Ovary (tissue), 9 donors: ENCODE results near the gene MAP1S. TPM values are rescaled to one million over a fixed set of nuclear protein-coding genes. Genes with fewer than 3 reads are reported as not detected.

Experiments used
- DNase-seq, 5 donors: peaks; one replicate each; pipeline ENCODE4 v3.0.0-alpha.2; 2019 to 2020
- H3K27ac ChIP-seq, 2 donors: fragments of 200-600 bp; one replicate each; pipeline versions ENCODE4 v1.5.1 to v1.8.0; 2019 to 2022
- H3K27me3 ChIP-seq: fragments of 200-600 bp; one replicate; pipeline ENCODE4 v1.8.0; 2022
- H3K36me3 ChIP-seq: fragments of 200-600 bp; sonication (generic); one replicate; pipeline ENCODE4 v1.5.1; 2019
- H3K4me1 ChIP-seq: one replicate; pipeline ENCODE4 v1.8.1; 2013; ENCODE audit warnings: mild to moderate bottlenecking, moderate library complexity; ENCODE audit not compliant: insufficient read depth
- H3K4me3 ChIP-seq: fragments of 200-600 bp; sonication (generic); one replicate; pipeline ENCODE4 v1.5.1; 2017
- H3K9me3 ChIP-seq, 2 donors: fragments of 200-600 bp in 1 of 2; sonication (generic) in 1 of 2; one replicate each; pipeline versions ENCODE4 v1.5.1 to v1.8.1; 2013 to 2019; ENCODE audit warnings: mild to moderate bottlenecking in 1 of 2, moderate library complexity in 1 of 2
- CTCF ChIP-seq, 3 donors: fragments of 450-650 bp in 2 of 3; fragments of 200-600 bp in 1 of 3; IDR thresholded peaks; one replicate each; pipeline versions ENCODE4 v1.5.1 to v1.8.0; 2016 to 2022; ENCODE audit warnings: antibody characterized with exemption in 3 of 3, mild to moderate bottlenecking in 1 of 3
- EP300 ChIP-seq: sonication (generic); formaldehyde crosslinking; IDR thresholded peaks from one replicate; pipeline ENCODE4 v1.6.1; 2017; ENCODE audit warnings: antibody characterized with exemption
- POLR2A ChIP-seq: fragments of 450-650 bp; IDR thresholded peaks from one replicate; pipeline ENCODE4 v1.6.1; 2017; ENCODE audit warnings: antibody characterized with exemption, mild to moderate bottlenecking, moderate library complexity
- WGBS, 3 donors: extraction: QIAGEN DNeasy Blood & Tissue Kit in 1 of 3; methylation state at CpG; one replicate each; pipeline versions ENCODE4 v1.1.5 to v1.1.7; 2013 to 2017; 5-methylcytosine and 5-hydroxymethylcytosine counted together
- intact Hi-C, 4 donors: fragments of 100-400 bp; cut with DNase I; formaldehyde crosslinking; loops; one replicate each; pipeline versions ENCODE4 v1.11.0 to v1.15.1; 2022 to 2023
- polyA plus RNA-seq, 2 donors: library from polyadenylated mRNA; stranded (reverse); fragments of 200-250 nt in 1 of 2; fragments of 350-450 nt in 1 of 2; fragmentation: Illumina TruSeq in 1 of 2; extraction: RNeasy Lipid Tissue Mini Kit (QIAGEN cat#74804) in 1 of 2; gene quantifications; one replicate each; pipeline ENCODE4 v1.2.3, GENCODE V29; 2013 to 2014
- total RNA-seq, 7 donors: library from RNA; depleted of rRNA in 2 of 7; stranded (reverse); fragments of >200 nt in 2 of 7; fragmentation: NEBNext Ultra II Directional in 3 of 7; extraction: Animal tissue kit (Norgen Biotek cat#: 25700) in 3 of 7; gene quantifications; one replicate each; pipeline versions ENCODE4 v1.1.0 to v1.2.4, GENCODE V29; 2016 to 2023
- donor health status: DM: no; HTN: no; CAD: no; lungs with moderate emphysema.
- donor health status: DM: no; HTN: no; CAD: no.
- donor health status: Bipolar disorder and iron deficiency.
- donor health status: DM: yes; HTN: yes; CAD: no.
- donor health status: DM: no; HTN: no; CAD: no.
- donor health status: DM: yes; HTN: yes; CAD: no.

Gene MAP1S
- total and polyA plus RNA-seq, 9 donors = 5.0 to 76.8 (median 58.8) TPM

- H3K4me1 ChIP-seq = peaks cover 3% of the 10 kb centered on the region
- intact Hi-C loops = no loop called here
- DNase-seq = no peak
- no peak overlapping the region for H3K27ac ChIP-seq
- no peak overlapping the region for H3K4me3 ChIP-seq
- H3K36me3 ChIP-seq = no peaks in the 10 kb centered on the region
- WGBS, 3 donors = 60 to 70% (median 67%) methylated on average over 5 of the region's 5 CpGs
- no peak for TF ChIP-seq CTCF (IDR thresholded peaks at IDR 0.05)
- no peak for TF ChIP-seq POLR2A
- no peak for TF ChIP-seq EP300
- H3K27me3 ChIP-seq = no peaks in the 10 kb centered on the region
- no peaks in the 10 kb centered on the region for H3K9me3 ChIP-seq
Observed at GRCh38 chr19:17758515-17758914, 39.2 kb downstream of the MAP1S start.

GRCh38 chr19:17761148-17761547 lies 41.9 kb downstream of the MAP1S start:
- Histone ChIP-seq H3K27ac (no peak overlapping the region), H3K4me1 (peaks cover 3% of the 10 kb centered on the region), H3K9me3 (no peaks in the 10 kb centered on the region), H3K27me3 (no peaks in the 10 kb centered on the region), H3K36me3 (no peaks in the 10 kb centered on the region), H3K4me3 (no peak overlapping the region)
- intact Hi-C loops = loop anchor here in 2 of 4 donors (10.0 kb wide), 1 partner anchor 156 kb away; no protein-coding TSS in a partner anchor
- TF ChIP-seq EP300 (no peak), POLR2A (no peak), CTCF (IDR thresholded peaks at IDR 0.05) (no peak)
- 79 to 92% (median 82%) methylated on average over 4 of the region's 4 CpGs for WGBS, 3 donors
- no peak for DNase-seq

- Histone ChIP-seq H3K4me3 (no peak overlapping the region), H3K9me3 (no peaks in the 10 kb centered on the region), H3K27ac (no peak overlapping the region), H3K4me1 (peaks cover 3% of the 10 kb centered on the region), H3K27me3 (no peaks in the 10 kb centered on the region), H3K36me3 (no peaks in the 10 kb centered on the region)
- WGBS, 3 donors = 64 to 77% (median 70%) methylated on average over 17 of the region's 17 CpGs
- no peak for DNase-seq
- TF ChIP-seq EP300 (no peak), CTCF (IDR thresholded peaks at IDR 0.05) (no peak), POLR2A (no peak)
- intact Hi-C loops = loop anchor here in 2 of 4 donors (2.0 to 10.0 kb wide), 2 partner anchors 64 to 158 kb away; no protein-coding TSS in a partner anchor
Observed at GRCh38 chr19:17762505-17763229, 43.4 kb downstream of the MAP1S start.

GRCh38 chr19:17764348-17764747 lies 45.1 kb downstream of the MAP1S start:
- H3K4me3 ChIP-seq = no peak overlapping the region
- H3K4me1 ChIP-seq = peaks cover 3% of the 10 kb centered on the region
- TF ChIP-seq POLR2A (no peak), CTCF (IDR thresholded peaks at IDR 0.05) (no peak), EP300 (no peak)
- no peak for DNase-seq
- WGBS, 3 donors = 83 to 89% (median 88%) methylated on average over 7 of the region's 7 CpGs
- H3K36me3 ChIP-seq = no peaks in the 10 kb centered on the region
- H3K27me3 ChIP-seq = no peaks in the 10 kb centered on the region
- no peaks in the 10 kb centered on the region for H3K9me3 ChIP-seq
- H3K27ac ChIP-seq = no peak overlapping the region
- intact Hi-C loops = loop anchor here in 2 of 4 donors (10.0 kb wide), 1 partner anchor 160 kb away; no protein-coding TSS in a partner anchor
